Measurements from ENCODE around the gene MYOT.
A peak's percentile ranks its signal among the peaks of the same experiment; 100 is the strongest.
"Not testable (repeated sequence)": the region's sequence is repeated elsewhere in the genome, so short reads cannot be mapped to it uniquely, and the experiment has no call there.

Gene MYOT

DNA sequence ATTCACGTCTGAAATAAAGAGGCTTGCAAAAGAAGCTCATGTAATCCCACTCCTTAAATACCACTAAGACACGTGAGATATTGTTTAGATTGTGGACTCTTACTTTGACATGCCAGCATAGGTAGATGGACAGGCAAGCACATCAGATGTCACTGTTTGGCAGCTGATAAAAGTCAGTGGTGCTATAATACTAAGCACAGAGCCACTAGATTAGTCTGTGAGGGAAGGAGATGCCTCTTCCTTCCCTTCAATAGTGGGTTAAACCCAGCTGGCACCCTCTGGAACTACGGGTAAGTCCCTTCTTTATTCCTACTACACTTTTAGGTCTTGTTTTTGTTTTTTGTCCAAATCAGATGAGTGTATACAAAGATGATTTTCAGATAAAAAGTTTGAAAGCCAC lies at the start of gene MYOT:
Gene MYOT (plus strand): TSS at position 197 of the 400 bp plus-strand sequence. CDS start 2,792 bp downstream, outside the sequence.
- no peak for DNase-seq

DNA sequence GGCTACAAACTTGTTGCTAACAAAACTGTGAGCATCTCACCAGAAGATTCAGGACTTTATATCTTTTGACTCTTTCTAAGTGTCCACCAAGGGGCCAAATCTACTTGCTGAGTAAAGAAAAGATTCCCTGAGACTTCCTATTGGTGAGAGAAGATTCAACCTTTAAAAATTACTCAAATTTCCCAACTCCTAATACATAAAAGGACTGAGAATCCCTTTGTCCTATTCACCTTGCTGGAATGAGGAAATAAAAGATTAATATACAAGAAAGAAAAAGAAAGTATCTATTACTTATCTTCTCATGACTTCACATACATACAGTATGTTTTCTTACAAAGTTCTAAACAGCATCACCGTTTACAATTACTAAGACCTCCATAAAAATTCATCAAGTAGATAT lies 47.9 kb upstream of the MYOT start:
- no peak for DNase-seq

- DNase-seq = peak; percentile 63
Measured at GRCh38 chr5:137822158-137822764, 45.4 kb upstream of the MYOT start.

DNA sequence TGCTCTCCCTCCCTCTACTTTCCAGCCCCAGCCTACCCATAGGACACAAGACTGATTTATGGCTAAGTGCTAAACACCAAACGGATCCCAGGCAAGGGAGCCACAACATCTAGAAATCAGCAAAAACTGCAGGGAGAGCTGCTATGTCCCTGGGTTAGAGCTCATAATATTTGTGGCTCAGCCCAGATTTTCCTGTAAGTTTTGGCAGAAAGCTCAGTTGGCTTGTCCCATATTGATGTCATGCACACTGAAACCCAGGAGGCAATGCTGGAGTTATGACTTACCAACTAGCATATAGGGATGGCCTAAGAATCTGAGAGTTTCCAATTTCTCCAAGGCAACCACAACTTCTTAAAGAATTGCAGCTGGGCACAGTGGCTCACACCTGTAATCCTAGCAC lies 44.7 kb upstream of the MYOT start:
- DNase-seq = no peak

DNA sequence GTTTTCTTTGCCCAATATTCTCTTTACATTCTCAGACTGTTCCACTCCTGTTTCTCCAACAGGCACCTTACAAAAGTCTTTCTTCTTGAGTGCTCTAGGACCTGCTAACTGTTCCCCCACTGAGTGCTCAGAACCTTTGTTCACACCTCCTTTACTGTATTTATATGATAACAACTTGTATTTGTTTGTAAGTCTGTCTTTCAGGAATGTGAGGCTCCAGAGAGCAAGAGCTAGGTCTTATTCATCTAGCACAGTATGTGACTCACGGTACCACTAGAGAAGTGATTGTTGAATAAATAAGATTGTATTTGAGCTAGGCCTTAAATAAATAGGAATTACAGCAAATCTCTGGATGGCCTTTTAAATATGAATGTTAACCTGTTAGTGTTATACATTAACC lies 42.5 kb upstream of the MYOT start:
- DNase-seq = no peak

- DNase-seq = no peak
Measured at GRCh38 chr5:137826067-137826466, 41.6 kb upstream of the MYOT start.

- no peak for DNase-seq
Measured at GRCh38 chr5:137828180-137828579, 39.5 kb upstream of the MYOT start.

DNA sequence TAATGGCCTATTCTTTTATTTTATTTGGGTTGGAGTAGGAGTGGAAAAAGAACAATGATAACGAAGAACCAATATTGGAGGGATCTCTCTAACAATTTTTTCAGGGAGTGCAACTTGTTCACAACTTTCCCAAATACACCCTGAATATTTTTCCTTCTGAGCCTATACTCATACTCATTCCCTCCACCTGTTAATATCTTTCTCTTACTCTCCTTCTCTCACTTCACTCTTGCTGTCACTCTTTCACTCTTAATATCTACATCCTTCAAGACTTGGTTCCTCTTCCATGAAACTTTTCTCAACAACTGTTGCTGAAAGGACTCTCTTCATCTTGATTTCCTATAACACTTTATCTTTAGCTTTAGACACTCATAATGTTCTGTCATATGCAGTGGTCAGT lies 39.0 kb upstream of the MYOT start:
- no peak for DNase-seq

- DNase-seq = no peak
Measured at GRCh38 chr5:137831105-137831504, 36.6 kb upstream of the MYOT start.

DNA sequence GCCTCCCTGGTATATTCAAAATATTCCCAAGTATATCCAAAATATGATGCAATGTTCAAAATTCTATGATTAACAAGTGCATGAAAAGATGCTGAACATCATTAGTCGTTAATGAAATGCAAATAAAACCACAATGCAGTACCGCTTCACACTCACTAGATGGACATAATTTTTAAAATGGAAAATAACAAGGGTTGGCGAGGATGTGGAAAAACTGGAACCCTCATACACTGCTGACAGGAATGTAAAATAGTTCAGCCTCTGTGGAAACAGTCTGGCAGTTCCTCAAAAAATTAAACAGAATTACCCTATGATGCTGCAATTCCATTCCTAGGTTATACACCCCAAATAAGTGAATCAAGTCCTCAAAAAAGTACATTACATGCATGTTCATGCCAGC lies 36.1 kb upstream of the MYOT start:
- DNase-seq = no peak

DNA sequence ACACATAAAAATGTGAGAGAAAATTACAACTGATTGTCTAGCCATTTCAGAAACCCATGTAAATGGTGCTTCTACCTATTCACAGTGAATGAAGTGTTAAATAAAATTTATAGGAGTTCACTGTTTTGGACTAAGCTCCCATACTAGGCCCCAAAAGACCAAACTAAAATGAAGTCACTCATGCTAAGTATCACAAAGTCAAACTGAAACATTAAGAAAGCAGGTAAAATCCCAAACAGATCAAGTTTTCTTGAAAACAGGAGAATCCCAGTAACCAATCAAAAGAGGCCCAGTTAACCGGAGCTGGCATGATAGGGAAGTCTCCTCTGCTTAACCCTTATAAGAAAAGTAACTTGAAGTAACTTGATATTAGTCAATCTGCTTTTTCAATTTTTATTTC lies 35.2 kb upstream of the MYOT start:
- no peak for DNase-seq

DNA sequence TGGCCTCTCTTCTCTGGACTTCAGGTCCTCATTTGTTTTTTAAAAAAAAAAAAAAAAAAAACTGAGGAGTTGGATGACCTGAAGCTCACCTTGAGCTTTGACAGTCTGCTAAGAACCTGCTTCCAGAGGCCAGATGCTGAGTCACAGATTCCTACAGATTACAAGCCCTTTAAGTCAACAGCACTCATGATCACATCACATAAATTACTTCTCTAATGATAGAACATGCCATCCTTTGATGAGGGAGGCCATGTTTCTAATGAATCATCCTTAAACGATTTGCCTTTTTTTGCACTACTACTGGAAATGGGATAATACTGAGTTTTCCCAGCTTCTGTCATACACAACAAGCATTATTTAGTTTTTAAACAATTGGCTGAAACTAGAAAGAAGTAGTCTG lies 34.2 kb upstream of the MYOT start:
- peak; percentile 85 for DNase-seq

GRCh38 chr5:137834498-137835049 lies 33.1 kb upstream of the MYOT start:
- peak; percentile 60 for DNase-seq

DNA sequence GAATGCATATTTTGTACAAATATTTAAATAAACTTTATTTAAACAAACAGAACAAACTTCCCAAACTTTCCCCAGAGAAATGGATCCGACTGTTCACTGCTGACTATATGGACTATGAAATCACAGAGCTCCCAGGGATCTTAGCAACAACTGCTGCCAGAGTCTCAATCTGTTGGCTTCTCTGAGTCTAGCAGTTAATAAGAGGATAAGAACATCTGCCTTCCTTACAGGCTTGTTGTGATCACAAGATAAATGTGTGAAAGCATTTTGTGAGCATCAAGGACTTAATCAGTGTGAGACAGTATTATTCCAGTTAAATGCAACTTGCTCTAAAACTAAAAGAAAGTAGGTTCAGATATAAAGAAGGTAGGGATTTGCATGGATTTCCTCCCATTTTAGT lies 31.4 kb upstream of the MYOT start:
- no peak for DNase-seq

DNA sequence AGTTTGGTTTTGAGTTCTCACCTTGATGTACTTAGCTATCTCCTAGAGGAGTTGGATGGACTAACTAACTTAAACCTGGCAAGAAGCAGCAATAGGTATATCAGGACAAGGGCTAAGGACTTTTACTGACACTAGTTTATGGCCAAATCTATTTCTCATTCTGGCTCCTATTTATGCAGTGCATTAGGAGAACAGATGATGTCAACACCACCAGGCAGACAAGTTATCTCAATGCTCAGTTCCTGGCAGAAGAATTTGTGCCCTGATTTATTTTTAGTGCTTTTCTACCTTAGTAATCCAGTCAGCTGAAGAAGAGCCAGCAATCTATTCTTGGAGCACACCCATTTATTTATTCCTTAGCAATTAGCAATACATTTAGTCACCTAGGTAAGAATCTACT lies 30.7 kb upstream of the MYOT start:
- DNase-seq = peak; percentile 8

DNA sequence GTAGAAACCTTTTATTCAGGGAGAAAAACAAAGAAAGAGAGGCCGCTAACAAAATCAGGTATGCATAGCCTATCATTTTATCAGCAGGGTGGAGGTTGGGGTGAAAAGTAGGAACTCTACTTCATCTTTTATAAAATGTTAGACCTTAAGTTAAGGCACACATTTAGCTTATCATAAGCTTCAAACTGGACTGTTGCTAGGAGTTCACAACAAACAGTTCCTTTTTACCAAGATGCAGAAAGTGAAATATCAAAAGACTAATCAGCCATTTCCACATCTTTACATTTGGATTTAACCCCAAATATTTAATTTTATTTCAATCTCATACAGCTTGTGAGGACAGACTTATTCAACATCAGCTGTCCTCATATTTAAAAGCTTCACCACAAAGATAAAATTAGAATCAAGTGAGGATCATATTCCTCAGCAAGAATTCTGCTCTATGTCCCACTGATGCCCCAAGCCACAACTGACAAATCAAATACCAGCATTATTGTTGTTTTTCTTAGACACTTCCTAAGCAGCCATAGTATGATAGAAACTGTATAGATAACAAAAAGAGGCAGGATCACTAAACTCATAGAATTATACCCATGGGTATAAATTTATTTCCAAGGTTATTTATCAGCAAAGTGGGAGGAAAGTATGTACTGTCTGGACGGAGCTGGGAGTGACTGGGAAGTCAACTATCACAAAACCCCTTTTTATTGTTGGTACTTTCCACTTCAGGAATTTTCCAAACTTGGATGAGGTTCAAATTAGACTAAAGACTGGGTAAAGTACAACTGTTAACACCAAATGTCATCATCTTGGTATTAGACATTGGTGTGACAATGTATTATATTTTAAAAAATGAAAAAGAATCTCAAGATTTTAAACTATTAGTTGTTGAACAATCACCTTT lies 29.9 kb upstream of the MYOT start:
- no peak for DNase-seq

GRCh38 chr5:137838976-137839375 lies 28.7 kb upstream of the MYOT start:
- no peak for DNase-seq

DNA sequence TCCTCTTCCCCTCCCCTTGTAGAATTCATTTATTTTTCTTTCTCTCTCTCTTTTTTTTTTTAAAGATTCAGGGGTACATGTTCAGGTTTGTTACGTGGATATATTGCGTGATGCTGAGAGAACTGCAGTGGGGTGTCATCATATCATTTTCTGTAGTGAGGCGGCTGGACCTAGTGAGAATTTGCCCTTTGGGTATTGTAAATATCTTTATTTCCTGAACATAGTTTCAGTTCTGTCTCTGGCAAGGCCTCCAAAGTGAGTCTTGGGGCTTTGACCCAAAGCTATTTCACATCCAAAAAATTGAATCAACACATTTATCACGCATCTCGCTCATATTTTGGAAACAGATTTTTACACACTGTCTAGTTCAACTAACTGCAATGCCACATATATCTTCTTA lies 25.4 kb upstream of the MYOT start:
- no peak for DNase-seq

GRCh38 chr5:137843676-137844299 lies 23.9 kb upstream of the MYOT start:
- no peak for DNase-seq

DNA sequence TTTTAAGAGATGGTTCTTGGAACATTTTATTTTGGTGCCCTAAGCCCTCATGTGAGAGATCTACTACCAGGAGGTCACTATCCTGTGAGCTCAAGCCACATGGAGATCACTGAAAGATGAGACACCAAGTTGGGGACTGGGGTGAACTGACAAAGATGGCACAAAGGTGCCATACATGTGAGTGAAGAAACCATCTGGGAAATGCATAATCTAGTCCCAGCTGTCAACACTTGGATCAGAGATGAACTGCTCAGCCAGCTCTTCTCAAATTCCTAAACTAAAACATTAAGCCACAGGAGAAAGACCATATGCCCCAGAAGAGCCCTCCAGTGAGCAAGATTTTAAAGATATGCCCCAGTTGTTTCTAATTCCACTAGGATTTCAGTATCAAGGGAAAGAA lies 22.2 kb upstream of the MYOT start:
- DNase-seq = no peak

DNA sequence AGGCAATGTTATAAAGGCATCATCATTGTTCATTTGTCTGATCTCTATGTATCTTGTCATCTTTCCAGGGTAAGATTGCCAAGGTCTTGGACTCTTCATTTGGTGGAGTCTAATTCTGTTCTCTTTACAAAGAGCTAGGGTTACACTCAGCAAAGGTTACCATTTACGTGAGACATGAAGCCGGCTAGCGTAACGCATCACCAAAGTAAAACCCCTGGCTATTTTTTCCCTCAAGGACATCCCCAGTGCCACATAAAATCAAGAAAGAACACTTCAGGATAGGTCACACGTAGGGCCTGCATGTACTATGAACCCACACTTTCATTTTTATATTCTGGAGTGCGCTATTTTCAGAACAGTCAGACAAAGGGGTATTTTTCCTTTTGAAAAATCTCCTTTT lies 20.0 kb upstream of the MYOT start:
- no peak for DNase-seq

DNA sequence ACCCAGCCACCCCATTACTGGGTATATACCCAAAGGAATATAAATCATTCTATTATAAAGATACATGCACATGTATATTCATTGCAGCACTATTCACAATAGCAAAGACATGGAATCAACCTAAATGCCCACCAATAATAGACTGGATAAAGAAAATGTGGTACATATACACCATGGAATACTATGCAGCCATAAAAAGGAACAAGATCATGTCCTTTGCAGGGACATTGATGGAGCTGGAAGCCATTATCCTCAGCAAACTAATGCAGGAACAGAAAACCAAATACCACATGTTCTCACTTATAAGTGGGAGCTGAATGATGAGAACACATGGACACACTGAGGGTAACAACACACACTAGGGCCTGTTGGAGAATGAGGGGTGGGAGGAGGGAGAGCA lies 14.5 kb upstream of the MYOT start:
- DNase-seq = not testable (repeated sequence)

- no peak for DNase-seq
Measured at GRCh38 chr5:137856201-137856600, 11.5 kb upstream of the MYOT start.
